ENCODE results near the gene NANP. TPM values are rescaled to one million over a fixed set of nuclear protein-coding genes. Genes with fewer than 3 reads are reported as not detected.

NANP gene
- total RNA-seq, 1 experiment from 2014 or later: 7.3 TPM

- 0 out of 4 replicates have a peak, but pooled peaks cover 0 to 3% of the 10 kb centered on the region in 2 experiments for H3K9me3 ChIP-seq (ENCODE audit: control insufficient read depth in 1 of 2, insufficient read depth in 1 of 2, low read depth in 1 of 2, low read length in 2 of 2)
- no peak overlapping the region for H2AFZ ChIP-seq (ENCODE audit: low read depth, low read length, poor library complexity, severe bottlenecking)
- H3K27me3 ChIP-seq (ENCODE audit: insufficient read depth, low read length): no peaks in the 10 kb centered on the region
- BruUV-seq (replicated peaks): no TSS peak
- no peak overlapping the region for H3K4me2 ChIP-seq (ENCODE audit: low read length)
- ATAC-seq (no peak), DNase-seq (ENCODE audit: low read depth, low spot score) (no peak)
- no peak overlapping the region for H3K9ac ChIP-seq (ENCODE audit: low read length)
- CTCF ChIA-PET: no interaction called here
- H3K79me2 ChIP-seq (ENCODE audit: insufficient read depth, low read length): no peaks in the 10 kb centered on the region
- intact Hi-C loops (cut with micrococcal nuclease): loop anchor here (2.0 kb wide), 1 partner anchor 20 kb away; the partner anchor contains the start of gene NANP
- H3K27ac ChIP-seq (ENCODE audit: low read depth, low read length): no peak overlapping the region
- no peaks in the 10 kb centered on the region for H3K36me3 ChIP-seq (ENCODE audit: control insufficient read depth in 1 of 2, insufficient read depth in 2 of 2, low read length in 2 of 2)
- RAD21 ChIA-PET (ENCODE audit: low non-redundant PET in 1 of 2, low total read pairs in 2 of 2, uncharacterized antibody in 2 of 2, unreplicated experiment in 2 of 2): no interaction called here
- no peak overlapping the region for H3K4me3 ChIP-seq (replicated peaks in 1 of 2; ENCODE audit: low read depth in 1 of 2, low read length in 2 of 2)
- H3K9me2 ChIP-seq (ENCODE audit: insufficient read depth): no peaks in the 10 kb centered on the region
- no peaks in the 10 kb centered on the region for H4K20me1 ChIP-seq (ENCODE audit: insufficient read depth)
- POLR2A ChIA-PET: no interaction called here
- no peak for TF ChIP-seq TCF7L2 (IDR thresholded peaks at IDR 0.05; ENCODE audit: borderline replicate concordance, extremely low read depth, insufficient read depth, insufficient read length)
- TF ChIP-seq ZBTB33 (IDR thresholded peaks at IDR 0.05; ENCODE audit: extremely low read depth, insufficient replicate concordance, low read length): no peak
- TF ChIP-seq ATF3 (IDR thresholded peaks at IDR 0.05): no peak
- TF ChIP-seq EZH2phosphoT487 (IDR thresholded peaks at IDR 0.05; ENCODE audit: borderline replicate concordance): no peak
- TF ChIP-seq JUND (IDR thresholded peaks at IDR 0.05): no peak
- no peak for TF ChIP-seq EZH2 (IDR thresholded peaks at IDR 0.05)
- TF ChIP-seq YY1 (IDR thresholded peaks at IDR 0.05; ENCODE audit: extremely low read depth, insufficient replicate concordance, low read depth, low read length): no peak
- no peak for TF ChIP-seq RAD21 (IDR thresholded peaks at IDR 0.05; ENCODE audit: low read depth)
- no peak for TF ChIP-seq FOSL1 (IDR thresholded peaks at IDR 0.05; ENCODE audit: low read depth)
- no peak for TF ChIP-seq ELF1 (IDR thresholded peaks at IDR 0.05; ENCODE audit: borderline replicate concordance, low read depth)
- no peak for TF ChIP-seq SP1 (IDR thresholded peaks at IDR 0.05; ENCODE audit: low read depth)
- TF ChIP-seq MAX (IDR thresholded peaks at IDR 0.05): no peak
- no peak for TF ChIP-seq POLR2AphosphoS5 (IDR thresholded peaks at IDR 0.05; ENCODE audit: low read depth, low read length)
- TF ChIP-seq SIN3A (IDR thresholded peaks at IDR 0.05; ENCODE audit: low read depth): no peak
- TF ChIP-seq CEBPB (IDR thresholded peaks at IDR 0.05; ENCODE audit: low read depth): no peak
- TF ChIP-seq ZNF274 (IDR thresholded peaks at IDR 0.05; ENCODE audit: low read depth, low read length): no peak
- no peak for TF ChIP-seq CTCF (IDR thresholded peaks at IDR 0.05 in 2 of 3, conservative IDR thresholded peaks at IDR 0.05 in 1 of 3; ENCODE audit: borderline replicate concordance in 1 of 3, insufficient read depth in 1 of 3, low read depth in 2 of 3, low read length in 2 of 3)
- no peaks in the 10 kb centered on the region for H3K4me1 ChIP-seq (ENCODE audit: control insufficient read depth in 1 of 2, insufficient read depth in 2 of 2, low read length in 2 of 2)
These were observed 21.0 kb upstream of the NANP start for GRCh38 chr20:25644814-25645213.
